HG02642 (cell line): ENCODE results near the gene ADGRG1.
"Not testable (repeated sequence)": the region's sequence is repeated elsewhere in the genome, so short reads cannot be mapped to it uniquely, and the experiment has no call there.

ENCODE experiments used
- ATAC-seq: cut with Tn5 transposase; IDR thresholded peaks from one replicate; pipeline ENCODE4 v1.9.1; 2021; ENCODE audit warnings: mild to moderate bottlenecking; ENCODE audit not compliant: unreplicated experiment, poor library complexity

ADGRG1 gene

GRCh38 chr16:57712569-57712968 lies 84.1 kb downstream of the ADGRG1 start:
- not testable (repeated sequence) for ATAC-seq

DNA sequence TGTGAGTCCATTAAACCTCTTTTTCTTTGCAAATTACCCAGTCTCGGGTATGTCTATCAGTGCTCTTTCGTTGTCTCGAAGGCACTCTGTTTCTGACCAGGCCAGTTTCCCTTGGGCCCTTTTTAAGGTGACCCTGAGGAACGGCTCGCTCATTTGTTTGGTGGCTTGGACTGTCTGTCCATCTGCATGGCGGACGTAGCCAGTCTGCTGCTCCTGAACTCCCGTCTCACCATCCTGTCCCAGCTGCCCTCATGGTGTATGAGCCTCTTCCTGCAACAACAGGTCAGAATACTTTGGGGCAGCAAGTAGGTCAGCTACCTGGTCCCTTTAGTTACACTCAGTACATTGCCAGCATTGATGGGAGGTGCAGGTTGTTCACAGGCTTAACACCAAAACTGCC lies 85.2 kb downstream of the ADGRG1 start:
- no peak for ATAC-seq

- ATAC-seq = no peak
These were observed 85.6 kb downstream of the ADGRG1 start for GRCh38 chr16:57714047-57714446.
